HG02943 (cell line): Measurements from ENCODE around the gene AK2.
"Not testable (repeated sequence)": the region's sequence is repeated elsewhere in the genome, so short reads cannot be mapped to it uniquely, and the experiment has no call there.

Source experiments
- ATAC-seq: cut with Tn5 transposase; IDR thresholded peaks from one replicate; pipeline ENCODE4 v1.9.1; 2021; ENCODE audit warnings: mild to moderate bottlenecking, low read depth, moderate library complexity; ENCODE audit not compliant: unreplicated experiment

The AK2 gene

GRCh38 chr1:33003657-33004056 lies 33.0 kb downstream of the AK2 start:
- no peak for ATAC-seq

GRCh38 chr1:33002006-33002405 lies 34.7 kb downstream of the AK2 start:
- no peak for ATAC-seq

DNA sequence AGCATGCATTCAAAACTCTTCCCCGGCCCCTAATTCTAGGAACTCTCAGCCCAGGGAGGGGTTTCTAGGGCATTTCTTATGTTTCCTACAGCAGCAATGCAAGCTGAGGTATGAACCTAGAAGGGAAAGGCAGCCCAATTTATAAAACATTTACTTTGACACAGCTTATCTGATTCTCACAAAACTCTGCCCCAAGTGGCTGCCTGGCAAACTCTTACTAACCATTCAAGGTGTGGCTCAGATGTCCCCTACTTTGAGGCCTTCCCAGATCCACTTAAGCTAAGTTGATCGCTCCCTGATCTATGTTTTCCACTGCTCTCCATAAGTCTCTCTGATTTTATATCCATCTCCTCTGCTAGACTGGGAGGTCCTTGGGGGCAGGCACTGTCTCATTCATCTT lies 35.4 kb downstream of the AK2 start:
- no peak for ATAC-seq

- ATAC-seq: no peak
Observed at GRCh38 chr1:33000427-33001026, 36.2 kb downstream of the AK2 start.

DNA sequence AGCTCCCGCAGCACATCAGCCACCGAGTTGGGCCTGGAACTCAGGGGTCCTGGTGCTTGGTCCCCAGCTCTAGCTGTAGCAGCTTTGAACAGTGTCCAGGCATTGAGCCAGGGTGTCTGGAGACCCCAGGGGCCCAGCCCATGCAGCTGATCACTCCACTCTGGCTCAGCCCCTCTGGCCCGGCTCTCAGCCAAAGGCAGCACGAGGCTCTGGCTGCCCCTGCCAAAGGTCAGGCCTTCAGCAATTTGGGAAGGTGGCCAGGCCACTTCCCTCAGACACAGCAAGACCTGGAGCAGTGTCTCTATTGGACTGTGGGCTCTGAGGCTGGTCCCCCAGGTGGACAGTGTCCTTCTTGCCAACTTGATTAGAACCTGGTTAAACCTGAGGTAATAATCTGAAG lies 37.7 kb downstream of the AK2 start:
- no peak for ATAC-seq

DNA sequence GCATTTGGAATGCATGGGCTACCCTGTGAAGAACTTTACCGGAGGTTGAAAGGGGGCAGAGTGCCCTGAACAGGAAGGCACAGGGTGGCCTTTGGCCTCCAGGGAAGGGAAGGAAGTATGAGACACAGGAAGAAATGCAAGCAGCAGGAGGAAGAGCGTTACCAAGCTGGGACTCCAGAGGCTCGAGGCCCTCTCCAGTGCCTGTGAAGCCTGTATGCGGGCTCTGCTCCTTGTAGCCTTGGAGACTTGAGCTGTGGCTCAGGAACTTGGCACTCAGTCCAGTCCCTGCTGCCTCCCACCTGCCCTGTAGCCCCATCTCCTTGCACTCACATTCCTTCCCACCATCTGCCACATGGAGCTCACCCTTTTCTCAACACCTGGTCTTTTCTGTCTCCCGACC lies 38.6 kb downstream of the AK2 start:
- ATAC-seq: no peak

DNA sequence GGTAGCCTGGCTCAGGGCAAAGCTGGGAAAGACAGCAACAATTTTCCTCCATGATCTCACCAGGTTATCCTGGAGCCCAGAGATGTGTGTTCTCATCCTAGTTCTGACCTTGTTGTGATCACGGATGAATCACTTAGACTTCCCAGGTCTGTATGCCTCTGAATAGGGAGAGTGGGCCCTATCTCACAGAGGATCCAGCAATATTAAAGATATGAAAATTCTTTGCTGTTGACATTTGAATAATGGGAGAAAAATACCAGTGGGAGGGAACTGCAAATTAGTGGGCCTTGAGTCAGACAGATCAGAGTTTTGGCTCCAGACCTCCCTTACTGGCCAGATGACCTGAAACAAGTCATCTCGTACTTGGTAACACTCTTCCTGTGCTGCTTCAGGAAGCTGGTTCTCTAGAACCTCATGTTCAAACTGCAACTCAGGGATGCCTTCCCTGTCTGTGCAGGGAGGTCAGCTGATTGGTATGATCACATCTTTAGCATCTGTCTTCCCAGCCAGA lies 39.2 kb downstream of the AK2 start:
- ATAC-seq: no peak

DNA sequence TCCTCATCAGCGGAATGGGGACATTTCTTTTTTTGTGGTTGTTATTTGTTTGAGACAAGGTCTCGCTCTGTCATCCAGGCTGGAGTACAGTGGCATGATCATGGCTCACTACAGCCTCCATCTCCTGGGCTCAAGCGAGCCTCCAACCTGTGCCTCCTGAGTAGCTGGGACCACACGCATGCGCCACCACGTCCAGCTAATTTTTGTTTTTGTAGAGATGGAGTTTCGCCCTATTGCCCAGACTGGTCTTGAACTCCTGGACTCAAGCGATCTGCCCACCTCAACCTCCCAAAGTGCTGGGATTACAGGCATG lies 43.4 kb downstream of the AK2 start:
- ATAC-seq: not testable (repeated sequence)

DNA sequence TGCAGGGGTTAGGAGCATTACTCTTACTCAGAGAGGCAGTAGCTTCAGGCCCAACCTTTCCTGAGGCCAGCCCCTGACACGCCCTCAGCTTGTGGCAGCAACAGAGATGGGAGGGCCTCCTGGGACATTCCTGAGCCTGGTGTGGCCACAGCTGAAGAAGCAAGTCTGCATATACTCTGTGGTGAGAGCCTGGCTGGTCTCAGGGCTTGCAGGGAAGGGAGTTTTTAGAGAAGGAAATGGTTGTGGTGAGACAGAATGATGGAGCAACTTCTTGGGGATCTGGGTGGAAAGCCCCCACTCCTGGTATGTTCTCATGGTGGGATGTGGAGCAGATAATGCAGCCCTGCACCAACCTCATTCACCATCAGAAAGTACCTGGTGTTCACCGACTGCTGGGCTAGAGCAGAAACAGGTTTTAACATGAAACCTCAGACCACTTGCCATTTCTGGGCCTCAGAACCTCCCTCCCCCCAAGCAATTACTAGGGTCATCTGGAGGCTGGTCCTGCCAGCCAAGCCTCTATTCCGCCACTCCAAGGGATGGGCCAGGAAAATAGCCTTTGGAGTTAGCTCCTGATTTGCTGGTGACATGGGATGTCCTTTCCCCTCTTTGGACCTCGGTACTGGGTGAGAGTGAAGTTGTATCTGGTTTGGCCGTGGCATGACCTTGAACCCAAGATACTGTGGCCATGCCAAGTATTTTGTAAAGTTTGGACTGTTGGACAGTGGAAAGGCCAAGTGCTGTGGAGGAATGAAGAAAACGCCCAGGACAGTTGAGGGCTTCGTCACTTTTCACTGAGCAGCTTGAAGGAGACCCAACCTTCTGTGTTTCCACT lies 44.0 kb downstream of the AK2 start:
- ATAC-seq: peak; percentile 73

DNA sequence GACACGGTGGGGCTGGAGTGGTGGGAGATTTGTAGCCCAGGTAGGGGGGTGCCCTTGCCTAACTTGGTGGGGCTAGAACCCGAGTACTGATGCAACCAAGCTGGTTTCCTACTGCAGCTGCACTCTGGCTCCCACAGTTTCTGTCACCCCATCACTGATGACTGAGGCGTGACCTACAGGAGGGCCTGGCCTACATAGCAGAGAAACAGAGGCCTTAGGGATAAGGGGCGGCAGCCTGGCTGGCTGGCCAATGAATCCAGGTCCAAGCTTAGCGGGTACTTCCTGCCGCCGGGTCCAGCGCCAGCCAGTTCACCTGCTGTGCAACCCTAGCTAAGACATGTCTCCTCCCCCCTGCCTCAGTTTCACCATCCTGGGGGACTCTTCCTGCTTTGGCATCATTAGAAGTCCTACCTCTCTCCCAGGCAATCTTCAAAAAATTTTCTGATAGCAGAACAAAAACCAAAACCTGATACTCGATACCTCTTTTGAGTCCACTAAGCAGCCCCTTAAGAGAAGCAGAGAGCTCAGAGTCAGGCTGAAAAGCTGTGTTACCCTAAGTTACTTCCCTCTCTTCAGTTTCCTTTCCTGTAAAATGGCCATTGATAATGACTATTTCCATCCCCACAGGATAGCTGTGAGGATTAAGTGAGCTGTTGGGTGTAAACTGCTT lies 44.7 kb downstream of the AK2 start:
- ATAC-seq: no peak

GRCh38 chr1:32991386-32991785 lies 45.3 kb downstream of the AK2 start:
- no peak for ATAC-seq

- ATAC-seq: no peak
Observed at GRCh38 chr1:32990887-32991286, 45.8 kb downstream of the AK2 start.

DNA sequence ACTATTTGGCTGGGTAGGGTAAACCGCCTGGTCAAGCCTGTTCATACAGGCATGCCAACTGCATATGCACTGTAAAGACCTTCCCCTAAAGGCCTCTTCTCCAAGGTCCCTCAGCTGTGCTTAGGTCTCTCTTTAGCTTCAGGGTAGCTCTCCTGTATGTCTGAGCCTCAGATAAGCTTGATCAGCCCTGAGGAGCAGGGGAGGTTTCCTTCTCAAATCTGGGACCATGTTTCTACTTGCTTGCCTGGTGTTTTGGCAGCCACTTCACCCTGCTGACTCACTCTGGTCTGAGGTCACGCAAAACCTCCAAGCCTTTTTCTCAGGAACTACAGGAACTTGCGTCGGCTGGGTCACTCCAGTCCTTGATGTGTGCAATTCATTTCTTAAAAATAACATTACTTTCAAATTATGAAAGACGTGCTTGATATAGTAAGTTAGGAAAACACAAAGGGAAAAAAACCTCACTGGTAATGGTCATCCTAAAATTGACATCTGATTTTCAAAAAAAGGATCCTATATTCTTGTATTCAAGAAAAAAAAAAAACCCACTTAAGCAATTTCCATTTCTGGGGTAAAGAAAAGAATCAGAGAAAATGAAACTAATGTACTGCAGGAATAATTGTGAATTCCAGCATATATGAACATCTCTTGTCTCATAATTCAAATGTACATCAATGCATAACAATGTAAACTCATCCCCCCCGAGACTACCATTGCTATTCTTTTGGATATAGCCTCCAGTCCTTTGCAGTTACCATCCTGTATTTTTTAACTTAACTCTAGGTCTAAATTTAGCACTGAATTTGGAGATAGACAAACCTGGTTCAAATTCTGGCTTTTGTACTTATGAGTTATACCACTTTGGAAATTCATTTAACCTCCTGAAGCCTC lies 47.3 kb downstream of the AK2 start:
- ATAC-seq: no peak

DNA sequence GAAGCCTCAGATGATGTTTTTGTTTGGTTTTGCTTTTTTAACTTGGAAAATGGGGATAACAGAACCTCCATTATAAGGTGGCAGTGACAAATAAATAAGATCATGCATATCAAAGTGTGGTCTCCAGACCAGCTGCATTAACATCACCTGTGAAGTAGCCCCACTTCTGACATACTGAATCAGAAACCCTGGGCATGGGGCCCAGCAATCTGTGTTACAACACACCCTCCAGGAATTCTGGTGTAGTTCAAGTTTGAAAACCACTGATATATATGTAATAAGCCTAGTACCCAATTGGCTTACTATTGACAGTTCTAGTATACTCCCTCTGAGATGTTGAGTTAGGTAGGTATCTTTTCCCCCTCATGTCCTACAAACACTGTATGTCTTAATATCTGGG lies 48.0 kb downstream of the AK2 start:
- ATAC-seq: no peak

DNA sequence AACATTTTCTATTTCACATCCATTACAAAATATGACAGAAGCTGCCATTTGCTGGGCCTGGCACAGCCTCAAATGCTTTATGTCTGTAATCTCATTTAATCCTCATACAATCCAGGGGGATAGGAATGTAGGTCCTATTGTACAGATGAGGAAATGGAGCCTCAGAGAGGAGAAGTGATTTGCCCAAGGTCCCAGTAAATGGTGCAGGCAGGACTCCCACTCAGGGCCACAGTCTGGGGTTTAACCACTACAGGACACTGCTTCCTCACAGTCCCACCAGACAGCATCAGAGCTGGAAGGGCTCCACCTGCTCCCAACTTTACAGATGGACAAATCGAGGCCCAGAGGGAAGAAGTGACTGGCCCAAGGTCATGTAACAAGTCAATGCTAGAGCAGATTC lies 51.5 kb downstream of the AK2 start:
- no peak for ATAC-seq

- ATAC-seq: no peak
Observed at GRCh38 chr1:32984455-32985171, 52.1 kb downstream of the AK2 start.

DNA sequence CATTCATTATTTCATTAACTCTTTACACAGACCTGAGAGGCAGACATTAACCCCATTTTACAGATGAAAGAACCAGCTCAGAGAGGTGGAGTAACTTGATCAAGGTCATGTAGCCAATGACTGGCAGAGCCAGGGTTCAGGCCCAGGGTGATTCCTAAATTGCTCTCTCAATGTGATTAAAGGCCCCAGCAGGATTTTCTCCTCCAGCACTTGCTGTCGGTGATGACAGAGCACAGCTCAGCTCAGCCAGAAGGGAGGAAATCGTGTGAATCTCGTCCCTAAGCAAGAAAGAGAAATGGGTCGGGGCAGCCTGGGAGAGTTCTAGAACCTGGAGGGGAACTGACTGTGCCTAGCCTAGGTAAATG lies 52.6 kb downstream of the AK2 start:
- no peak for ATAC-seq

GRCh38 chr1:32983020-32983419 lies 53.7 kb downstream of the AK2 start:
- ATAC-seq: no peak

GRCh38 chr1:32981003-32981901 lies 55.4 kb downstream of the AK2 start:
- peak; percentile 84 for ATAC-seq
